Activated T-cell treated with anti-CD3 and anti-CD28 coated beads, Interleukin-2, amount 50 U/mL, for 24 hours (primary cell): ENCODE measurements around the gene CADPS2.

Experiments
- DNase-seq: peaks from one replicate; pipeline ENCODE4 v3.0.0-alpha.2; 2020
- H3K27ac Mint-ChIP-seq: 2 replicates; pipeline ENCODE4 v1.8.0; 2020; ENCODE audit warnings: mild to moderate bottlenecking, mixed read lengths
- H3K27me3 Mint-ChIP-seq: 2 replicates; pipeline ENCODE4 v1.8.0; 2020; ENCODE audit warnings: mixed read lengths
- H3K36me3 Mint-ChIP-seq: 2 replicates; pipeline ENCODE4 v1.8.0; 2020; ENCODE audit warnings: low read depth, mixed read lengths
- H3K4me1 Mint-ChIP-seq: 2 replicates; pipeline ENCODE4 v1.8.0; 2020; ENCODE audit warnings: low read depth, mixed read lengths
- H3K4me3 Mint-ChIP-seq: 2 replicates; pipeline ENCODE4 v1.8.0; 2020; ENCODE audit warnings: mild to moderate bottlenecking, moderate library complexity, mixed read lengths
- H3K9me3 Mint-ChIP-seq: 2 replicates; pipeline ENCODE4 v1.8.0; 2020; ENCODE audit warnings: mixed read lengths

The CADPS2 gene

DNA sequence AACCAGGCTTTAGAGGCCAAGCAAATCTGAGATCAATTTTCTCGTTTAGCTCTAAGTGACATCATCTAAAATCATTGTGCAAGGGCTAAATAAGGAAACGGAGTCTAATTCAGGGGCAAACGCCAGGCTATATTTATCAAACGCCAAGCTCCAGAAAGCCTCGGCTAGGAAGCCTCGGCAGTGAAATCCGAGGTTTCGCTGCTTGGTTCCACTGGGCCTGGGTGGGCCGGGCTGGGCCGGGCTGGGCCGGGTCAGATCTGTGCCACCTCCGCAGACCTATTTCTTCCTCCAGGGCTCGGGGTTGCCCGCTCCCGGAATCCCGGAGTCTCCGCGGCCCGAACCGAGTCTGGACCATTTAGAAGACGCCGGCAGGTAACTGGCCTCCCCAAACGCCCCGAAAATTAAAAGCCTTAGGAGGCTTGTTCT lies 581.3 kb downstream of the CADPS2 start:
- Mint-ChIP-seq H3K27ac (no peak overlapping the region), H3K4me1 (peaks cover 4% of the 10 kb centered on the region), H3K4me3 (no peak overlapping the region), H3K27me3 (peaks cover 91% of the 10 kb centered on the region), H3K36me3 (no peaks in the 10 kb centered on the region), H3K9me3 (no peaks in the 10 kb centered on the region)
- DNase-seq = no peak

DNA sequence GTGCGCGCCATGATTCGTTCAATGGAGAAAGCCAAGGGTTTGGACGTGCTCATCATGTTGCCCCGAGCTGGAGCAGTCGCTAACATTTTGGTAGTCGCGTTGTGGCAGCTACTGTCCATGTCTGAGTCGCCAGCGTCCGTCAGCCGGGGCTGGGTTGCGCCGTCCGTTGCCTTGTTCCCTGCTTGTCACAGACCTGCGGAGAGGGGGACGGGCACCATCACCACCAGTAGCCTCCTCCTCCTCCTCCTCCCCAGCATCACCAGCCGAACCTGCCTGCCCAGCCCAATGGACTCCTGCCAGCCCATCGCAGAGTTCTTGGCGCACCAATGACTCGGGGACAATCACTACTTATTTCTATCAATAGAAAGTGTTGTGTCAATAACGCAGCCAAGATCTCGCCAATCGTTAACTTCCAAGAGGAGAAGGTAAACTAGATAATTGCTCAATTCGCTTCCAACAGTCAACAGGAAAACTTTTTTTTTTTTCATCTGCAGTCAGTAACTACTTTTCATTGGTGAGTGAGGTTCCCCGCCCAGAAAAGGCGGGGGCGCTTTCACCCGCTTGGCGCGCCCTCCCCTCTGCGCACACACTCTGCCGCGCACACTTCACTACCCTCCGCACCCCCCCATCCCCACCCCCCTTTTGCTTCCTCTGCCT lies 581.8 kb downstream of the CADPS2 start, which contains the start of gene FEZF1:
Gene FEZF1, minus strand, starts transcription at position 432 of the 657 bp plus-strand sequence. Its CDS starts 313 bp downstream, at position 119.
- Mint-ChIP-seq H3K27ac (no peak within 1 kb of the TSS), H3K27me3 (peaks cover 91% of the 10 kb centered on the region), H3K36me3 (no peaks in the 10 kb centered on the region), H3K9me3 (no peaks in the 10 kb centered on the region), H3K4me1 (no peaks in the 10 kb centered on the region), H3K4me3 (no peak within 1 kb of the TSS)
- no peak for DNase-seq

DNA sequence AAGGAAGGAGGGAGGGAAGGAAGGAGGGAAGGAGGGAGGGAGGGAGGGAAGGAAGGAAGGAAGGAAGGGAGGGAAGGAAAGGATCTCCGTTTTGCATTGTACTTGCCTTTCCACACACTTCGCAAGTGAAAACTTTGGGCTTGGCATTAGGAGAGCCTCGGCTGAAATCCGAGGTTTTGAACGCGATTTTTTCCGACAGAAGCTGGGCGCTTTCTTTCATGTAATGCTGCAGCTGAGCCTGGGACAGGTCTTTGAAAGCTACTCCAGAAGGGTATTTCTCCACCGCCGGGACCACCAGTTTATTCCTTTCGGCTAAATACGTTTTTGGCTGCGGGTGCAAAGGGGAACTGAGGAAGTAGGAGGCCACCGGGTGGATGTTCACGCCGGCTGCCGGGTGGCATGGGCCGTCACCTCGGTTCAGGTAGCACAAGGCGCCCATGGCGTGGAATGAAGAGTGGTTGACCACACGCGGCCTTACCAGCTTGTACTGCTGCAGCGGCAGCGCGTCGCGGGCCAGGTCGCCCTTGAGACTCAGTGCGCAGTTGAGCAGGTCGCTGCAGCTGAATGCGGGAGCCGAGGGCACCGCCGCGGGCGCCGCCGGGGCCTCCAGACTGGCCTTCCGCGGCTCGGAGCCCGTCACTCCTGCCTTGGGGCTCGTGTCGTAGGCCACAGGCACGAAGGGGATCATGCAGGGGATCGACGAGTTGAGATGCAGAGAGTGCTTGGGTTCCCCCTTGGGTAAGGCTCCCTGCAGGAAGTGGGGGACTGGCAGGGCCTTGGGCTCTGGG lies 582.5 kb downstream of the CADPS2 start:
- no peak for DNase-seq
- no peak overlapping the region for H3K4me3 Mint-ChIP-seq
- H3K9me3 Mint-ChIP-seq = no peaks in the 10 kb centered on the region
- H3K27ac Mint-ChIP-seq = no peak overlapping the region
- no peaks in the 10 kb centered on the region for H3K36me3 Mint-ChIP-seq
- no peaks in the 10 kb centered on the region for H3K4me1 Mint-ChIP-seq
- H3K27me3 Mint-ChIP-seq = peaks cover 91% of the 10 kb centered on the region

DNA sequence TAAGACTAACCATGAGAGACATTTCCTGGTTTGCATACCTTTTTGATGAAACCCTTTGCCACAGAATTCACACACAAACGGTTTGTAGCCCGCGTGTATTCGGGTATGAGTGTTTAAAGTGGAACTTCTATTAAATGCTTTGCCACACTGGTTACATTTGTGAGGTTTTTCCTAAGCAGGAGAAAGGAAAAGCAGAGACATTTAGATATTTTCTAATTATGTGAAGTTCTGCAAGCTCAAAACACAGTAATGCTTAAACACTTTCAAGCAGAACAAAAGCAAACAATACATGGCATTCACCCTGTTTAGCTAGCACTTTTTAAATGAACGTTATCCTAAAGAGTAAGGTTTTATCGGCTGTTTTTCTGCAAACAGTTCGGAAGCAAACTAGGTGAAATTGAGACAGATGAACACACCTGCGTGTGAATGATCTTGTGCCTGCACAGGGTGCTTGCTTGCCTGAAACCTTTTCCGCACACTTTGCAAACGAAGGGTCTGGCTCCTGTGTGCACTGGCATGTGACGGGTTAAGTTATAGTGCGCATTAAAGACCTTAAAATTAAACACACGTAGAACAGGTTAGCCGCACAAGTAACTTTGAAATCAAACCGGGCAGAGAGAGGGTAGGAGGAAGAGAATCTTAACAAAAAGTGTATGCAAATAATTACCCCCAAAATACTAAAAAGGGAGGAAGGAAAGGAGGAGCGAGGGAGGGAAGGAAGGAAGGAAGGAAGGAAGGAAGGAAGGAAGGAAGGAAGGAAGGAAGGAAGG lies 583.3 kb downstream of the CADPS2 start:
- no peak overlapping the region for H3K4me3 Mint-ChIP-seq
- no peak overlapping the region for H3K27ac Mint-ChIP-seq
- no peak for DNase-seq
- H3K36me3 Mint-ChIP-seq = no peaks in the 10 kb centered on the region
- peaks cover 94% of the 10 kb centered on the region for H3K27me3 Mint-ChIP-seq
- H3K4me1 Mint-ChIP-seq = no peaks in the 10 kb centered on the region
- H3K9me3 Mint-ChIP-seq = no peaks in the 10 kb centered on the region

DNA sequence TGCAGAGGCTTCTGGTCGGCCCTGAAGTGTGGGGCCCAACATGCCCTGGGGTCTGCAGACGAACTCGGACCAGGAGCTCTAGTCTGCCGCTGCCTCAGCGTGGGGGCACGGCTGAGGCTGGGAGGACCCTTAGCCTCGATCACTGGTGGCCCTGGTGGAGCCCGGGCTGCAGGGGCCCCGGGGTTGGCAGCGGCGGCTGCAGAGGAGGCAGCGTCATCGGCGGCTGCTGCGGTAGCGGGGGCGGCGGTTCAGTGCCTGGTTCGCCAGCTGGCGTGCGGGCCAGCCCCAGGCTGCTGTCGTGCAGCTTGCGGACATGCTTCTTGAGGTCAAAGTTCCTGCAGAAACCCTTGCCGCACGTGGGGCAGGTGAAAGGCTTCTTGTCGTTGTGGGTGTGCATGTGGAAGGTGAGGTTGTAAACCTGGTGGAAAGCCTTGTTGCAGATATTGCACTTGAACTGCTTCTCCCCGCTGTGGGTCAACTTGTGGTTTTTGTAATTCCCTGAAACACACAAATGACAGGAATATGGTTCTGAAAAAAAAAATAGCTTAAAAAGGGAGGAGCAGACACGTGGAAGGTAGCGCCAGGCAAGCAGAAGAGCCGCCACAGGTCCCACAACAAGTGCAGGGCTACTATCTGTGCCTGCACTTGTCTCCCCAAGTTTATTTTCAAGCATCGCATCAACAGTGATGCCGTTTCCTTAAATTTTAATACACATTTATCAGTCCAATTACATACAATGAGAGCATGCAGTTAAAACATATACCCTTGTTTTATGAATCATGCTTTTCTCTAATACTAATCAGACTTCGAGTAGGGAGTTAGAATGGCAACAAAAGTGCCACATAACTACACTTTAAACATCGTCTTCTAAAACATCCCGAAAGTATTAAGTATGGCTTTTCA lies 584.2 kb downstream of the CADPS2 start:
- H3K9me3 Mint-ChIP-seq = no peaks in the 10 kb centered on the region
- H3K27me3 Mint-ChIP-seq = peaks cover 93% of the 10 kb centered on the region
- DNase-seq = no peak
- no peaks in the 10 kb centered on the region for H3K4me1 Mint-ChIP-seq
- H3K36me3 Mint-ChIP-seq = no peaks in the 10 kb centered on the region
- H3K4me3 Mint-ChIP-seq = no peak overlapping the region
- no peak overlapping the region for H3K27ac Mint-ChIP-seq

DNA sequence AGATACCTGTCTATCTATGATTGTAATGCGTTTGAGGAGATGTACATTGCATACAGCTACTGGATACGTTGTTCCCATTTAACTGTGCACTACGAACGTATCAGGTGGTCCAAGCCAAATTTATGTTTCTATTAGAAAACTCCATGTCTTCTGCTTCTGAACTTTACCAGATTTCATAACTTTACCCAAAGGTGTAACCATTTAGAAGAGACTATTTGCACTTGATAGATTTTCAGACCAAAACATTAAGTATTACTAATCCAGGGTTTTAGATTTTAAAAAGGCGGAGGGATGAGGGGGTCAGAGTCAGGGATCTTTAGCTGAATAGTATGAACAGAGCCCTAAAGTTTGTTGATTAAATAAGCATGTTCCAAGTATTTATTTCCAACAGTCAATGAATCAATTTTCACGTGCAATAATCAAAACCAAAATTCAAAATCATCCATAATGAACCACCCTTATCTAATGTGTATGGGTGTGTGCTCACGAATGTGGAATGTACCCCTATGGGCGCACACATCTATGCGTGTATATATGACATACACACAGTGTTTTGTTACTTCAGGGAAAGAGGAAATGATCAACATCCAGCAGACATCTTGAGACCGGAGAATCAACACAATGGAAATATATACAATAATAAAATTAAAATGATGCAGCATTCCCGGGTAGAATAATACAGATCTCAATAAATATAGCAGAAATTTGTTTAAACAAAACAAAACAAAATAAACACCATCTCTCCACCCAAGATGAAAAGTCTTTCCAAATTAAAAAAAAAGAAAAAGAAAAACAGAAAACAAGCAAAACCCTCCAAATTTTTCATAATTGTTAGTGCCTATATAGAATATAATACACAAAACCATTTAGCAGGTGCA lies 585.1 kb downstream of the CADPS2 start:
- no peak for DNase-seq
- no peak overlapping the region for H3K27ac Mint-ChIP-seq
- H3K4me1 Mint-ChIP-seq = no peaks in the 10 kb centered on the region
- peaks cover 84% of the 10 kb centered on the region for H3K27me3 Mint-ChIP-seq
- H3K9me3 Mint-ChIP-seq = no peaks in the 10 kb centered on the region
- H3K36me3 Mint-ChIP-seq = no peaks in the 10 kb centered on the region
- no peak overlapping the region for H3K4me3 Mint-ChIP-seq

DNA sequence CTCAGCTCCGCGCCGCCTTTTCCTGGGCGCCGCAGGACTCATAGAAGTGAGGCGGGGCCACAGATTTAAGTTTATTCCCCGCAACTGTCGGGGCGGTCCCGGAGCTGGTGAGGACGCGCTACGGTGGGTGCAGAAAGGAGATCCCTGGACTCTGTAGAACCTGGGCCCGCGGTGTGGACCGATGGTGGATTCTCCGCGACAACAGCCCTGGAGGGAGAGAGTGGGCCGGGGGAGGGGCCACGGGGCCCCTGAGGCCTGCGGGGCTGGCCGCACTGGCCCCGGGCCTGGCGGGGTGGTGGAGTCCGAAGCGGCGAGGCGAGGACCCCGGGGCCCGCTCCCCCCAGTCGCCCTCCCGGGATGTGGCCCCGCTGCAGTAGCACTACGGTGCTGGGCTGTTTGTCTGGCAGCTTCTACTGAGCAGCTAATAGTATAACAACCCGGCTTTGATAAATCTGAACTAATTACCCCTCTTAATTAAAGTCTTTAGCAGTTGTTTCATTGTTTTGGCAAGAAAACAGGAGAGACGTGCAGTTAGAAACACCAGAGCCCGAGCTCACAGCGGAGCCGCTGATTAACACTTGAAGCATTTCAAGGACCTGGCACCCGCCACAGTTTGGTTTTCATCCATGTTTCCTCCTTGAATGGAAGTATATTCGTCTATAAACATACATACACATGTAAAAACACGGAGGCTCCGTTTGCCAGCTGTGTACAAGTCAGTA lies 585.9 kb downstream of the CADPS2 start:
- Mint-ChIP-seq H3K9me3 (no peaks in the 10 kb centered on the region), H3K36me3 (no peaks in the 10 kb centered on the region), H3K4me3 (no peak overlapping the region), H3K27me3 (peaks cover 76% of the 10 kb centered on the region), H3K27ac (no peak overlapping the region), H3K4me1 (no peaks in the 10 kb centered on the region)
- DNase-seq = no peak

DNA sequence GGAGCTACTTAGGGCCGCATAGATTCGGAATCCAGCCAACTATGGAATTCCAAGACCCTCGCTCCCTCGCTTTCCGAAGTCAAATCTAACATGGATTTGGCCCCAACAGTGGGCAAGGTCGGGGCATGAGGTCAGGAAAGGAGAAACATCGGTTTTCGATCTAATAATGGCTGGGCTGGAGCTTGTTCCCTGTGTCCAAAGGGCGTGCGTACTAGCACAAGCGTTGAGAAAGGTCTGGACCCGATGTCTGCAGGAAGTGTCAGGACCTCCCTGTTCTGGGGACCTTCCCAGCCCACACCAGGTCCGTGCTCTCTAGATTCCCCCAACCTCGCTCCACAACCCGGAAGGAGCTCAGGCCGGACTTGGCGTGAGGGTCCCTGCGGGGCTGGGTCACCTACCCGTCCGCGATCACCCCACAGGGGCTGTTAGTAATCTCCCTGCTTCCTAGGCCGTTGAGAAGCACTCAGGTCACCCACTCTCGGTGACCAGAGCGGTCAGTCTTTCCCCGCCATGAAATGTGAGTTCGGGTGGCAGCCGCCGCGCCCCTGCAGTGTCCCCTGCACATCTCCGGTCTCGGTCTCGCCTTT lies 586.5 kb downstream of the CADPS2 start:
- no peak for DNase-seq
- no peaks in the 10 kb centered on the region for H3K4me1 Mint-ChIP-seq
- H3K4me3 Mint-ChIP-seq = no peak overlapping the region
- no peaks in the 10 kb centered on the region for H3K36me3 Mint-ChIP-seq
- no peak overlapping the region for H3K27ac Mint-ChIP-seq
- peaks cover 70% of the 10 kb centered on the region for H3K27me3 Mint-ChIP-seq
- no peaks in the 10 kb centered on the region for H3K9me3 Mint-ChIP-seq

DNA sequence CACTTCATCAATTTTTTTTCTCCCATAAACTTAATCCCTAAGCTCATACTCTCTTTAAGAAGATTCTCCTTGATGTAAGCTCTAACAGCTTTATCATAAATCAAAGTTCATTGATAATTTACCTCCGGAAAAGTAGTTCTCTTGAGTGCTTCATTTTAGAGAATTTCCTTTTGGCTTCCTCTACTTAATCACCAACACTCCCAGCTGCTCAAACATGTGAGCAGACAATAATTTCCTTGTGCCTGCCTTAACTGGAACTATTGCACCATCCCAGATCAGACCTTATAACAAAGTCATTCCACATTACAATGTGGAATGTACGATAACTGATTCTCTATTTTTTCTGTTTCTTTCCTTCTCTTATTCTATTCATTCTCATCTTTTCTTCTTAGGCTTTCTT lies 587.6 kb downstream of the CADPS2 start:
- Mint-ChIP-seq H3K36me3 (no peaks in the 10 kb centered on the region), H3K4me3 (no peak overlapping the region)

DNA sequence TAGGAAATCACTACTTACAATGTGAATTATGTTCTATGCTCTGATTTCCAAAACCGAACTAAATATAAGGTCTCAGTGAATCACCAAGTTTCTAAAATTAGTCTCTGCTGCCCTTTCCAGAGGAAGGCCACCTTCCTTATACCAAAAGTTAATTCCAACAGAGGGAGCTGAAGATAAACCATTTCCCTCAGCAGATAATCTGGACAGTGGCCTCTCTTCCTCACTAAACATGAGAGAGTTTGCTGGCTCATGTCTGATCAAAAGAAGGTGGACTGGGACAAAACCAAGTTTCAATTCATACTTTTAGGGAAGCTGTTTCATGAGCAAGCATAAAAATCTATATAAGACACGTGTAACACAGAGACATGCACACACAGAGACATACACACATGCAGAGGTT lies 588.1 kb downstream of the CADPS2 start:
- H3K4me3 Mint-ChIP-seq = no peak overlapping the region
- H3K27ac Mint-ChIP-seq = no peak overlapping the region
- DNase-seq = no peak
- no peaks in the 10 kb centered on the region for H3K9me3 Mint-ChIP-seq
- H3K36me3 Mint-ChIP-seq = no peaks in the 10 kb centered on the region
- no peaks in the 10 kb centered on the region for H3K4me1 Mint-ChIP-seq
- H3K27me3 Mint-ChIP-seq = peaks cover 55% of the 10 kb centered on the region

More for the DNA sequence above, 587.6 kb downstream of the CADPS2 start:
- Mint-ChIP-seq H3K27me3 (peaks cover 59% of the 10 kb centered on the region), H3K27ac (no peak overlapping the region), H3K9me3 (no peaks in the 10 kb centered on the region), H3K4me1 (no peaks in the 10 kb centered on the region)
- DNase-seq = no peak

DNA sequence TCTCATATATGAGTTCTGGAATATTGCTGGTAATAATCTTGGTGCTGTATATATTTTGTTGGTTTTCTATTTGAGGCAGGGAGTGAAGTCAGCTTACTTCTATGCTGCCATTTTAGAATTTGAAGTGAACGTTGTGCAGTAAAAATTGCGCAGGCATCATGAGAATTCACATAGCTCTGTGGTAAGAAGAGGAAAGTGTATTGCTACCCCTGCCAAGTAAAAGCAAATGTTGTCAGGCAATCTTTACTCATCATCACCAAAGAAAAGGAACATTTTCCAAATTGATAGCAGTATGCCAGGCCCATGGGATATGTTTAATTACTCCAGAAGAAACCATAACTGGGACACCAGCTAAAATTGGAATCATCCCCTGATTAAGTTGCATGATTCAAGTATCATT lies 595.1 kb downstream of the CADPS2 start:
- H3K27me3 Mint-ChIP-seq = no peaks in the 10 kb centered on the region
- no peaks in the 10 kb centered on the region for H3K4me1 Mint-ChIP-seq
- H3K27ac Mint-ChIP-seq = no peak overlapping the region
- H3K9me3 Mint-ChIP-seq = peaks cover 4% of the 10 kb centered on the region
- H3K36me3 Mint-ChIP-seq = no peaks in the 10 kb centered on the region
- no peak for DNase-seq
- H3K4me3 Mint-ChIP-seq = no peak overlapping the region

DNA sequence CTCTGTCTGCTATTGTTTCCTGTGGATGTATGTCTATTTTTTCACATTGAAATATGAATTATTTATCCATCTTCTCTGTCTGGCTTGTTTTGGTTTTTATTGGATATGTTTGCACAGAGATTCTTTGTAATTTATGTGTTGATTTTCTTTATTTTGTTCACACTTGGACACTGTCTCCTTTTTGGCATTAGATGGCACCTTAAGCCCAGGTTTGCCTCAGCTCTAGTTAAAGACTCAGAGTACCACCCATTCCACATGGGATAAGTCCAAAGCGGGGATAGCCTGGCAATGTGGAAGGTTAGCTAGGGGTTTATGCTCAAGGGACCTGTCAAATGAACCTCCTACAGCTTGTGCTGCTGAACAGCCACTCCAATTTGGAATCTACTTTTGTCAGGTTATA lies 595.8 kb downstream of the CADPS2 start:
- no peaks in the 10 kb centered on the region for H3K4me1 Mint-ChIP-seq
- no peak for DNase-seq
- H3K27me3 Mint-ChIP-seq = no peaks in the 10 kb centered on the region
- peaks cover 4% of the 10 kb centered on the region for H3K9me3 Mint-ChIP-seq
- no peaks in the 10 kb centered on the region for H3K36me3 Mint-ChIP-seq
- no peak overlapping the region for H3K27ac Mint-ChIP-seq
- H3K4me3 Mint-ChIP-seq = no peak overlapping the region
